Cardiac fibroblast (primary cell): Measurements from ENCODE around the gene ANK2.

ENCODE experiments used
- DNase-seq, 2 donors: peaks; one replicate each; pipeline versions ENCODE4 v3.0.0 to v3.0.0-alpha.2; 2010; ENCODE audit warnings: low read depth in 2 of 2
- H3K4me3 ChIP-seq, 2 donors: replicated peaks in 1 of 2; 1 replicate in 1 of 2; 2 replicates in 1 of 2; pipeline ENCODE4 v1.5.1; 2011; ENCODE audit warnings: low read depth in 2 of 2, low read length in 2 of 2, mild to moderate bottlenecking in 2 of 2, moderate library complexity in 1 of 2
- CTCF ChIP-seq: IDR thresholded peaks from one replicate; pipeline ENCODE4 v1.5.1; 2011; ENCODE audit warnings: low read depth, mild to moderate bottlenecking, low read length, inconsistent platforms

Gene ANK2

GRCh38 chr4:113186913-113187312 lies 137.5 kb downstream of the ANK2 start:
- TF ChIP-seq CTCF, result no peak
- H3K4me3 ChIP-seq, result no peak overlapping the region
- no peak for DNase-seq

- no peak overlapping the region for H3K4me3 ChIP-seq
- TF ChIP-seq CTCF, result no peak
- DNase-seq, result no peak
Measured at GRCh38 chr4:113187358-113187757, 137.9 kb downstream of the ANK2 start.

- DNase-seq, result no peak
- no peak overlapping the region for H3K4me3 ChIP-seq
- TF ChIP-seq CTCF, result no peak
Measured at GRCh38 chr4:113189546-113189945, 140.1 kb downstream of the ANK2 start.

- DNase-seq, result no peak
- no peak for TF ChIP-seq CTCF
- H3K4me3 ChIP-seq, result no peak overlapping the region
Measured at GRCh38 chr4:113209153-113209552, 159.7 kb downstream of the ANK2 start.

GRCh38 chr4:113209652-113210320 lies 160.3 kb downstream of the ANK2 start:
- H3K4me3 ChIP-seq, result no peak overlapping the region
- TF ChIP-seq CTCF, result no peak
- no peak for DNase-seq

GRCh38 chr4:113212613-113213012 lies 163.2 kb downstream of the ANK2 start:
- no peak for DNase-seq
- no peak for TF ChIP-seq CTCF
- no peak overlapping the region for H3K4me3 ChIP-seq

- DNase-seq, result peak in 1 of 2 donors; percentile 22
- no peak for TF ChIP-seq CTCF
- no peak overlapping the region for H3K4me3 ChIP-seq
Measured at GRCh38 chr4:113221990-113222389, 172.5 kb downstream of the ANK2 start.
